Measurements from ENCODE around the gene MYH10.

The MYH10 gene

DNA sequence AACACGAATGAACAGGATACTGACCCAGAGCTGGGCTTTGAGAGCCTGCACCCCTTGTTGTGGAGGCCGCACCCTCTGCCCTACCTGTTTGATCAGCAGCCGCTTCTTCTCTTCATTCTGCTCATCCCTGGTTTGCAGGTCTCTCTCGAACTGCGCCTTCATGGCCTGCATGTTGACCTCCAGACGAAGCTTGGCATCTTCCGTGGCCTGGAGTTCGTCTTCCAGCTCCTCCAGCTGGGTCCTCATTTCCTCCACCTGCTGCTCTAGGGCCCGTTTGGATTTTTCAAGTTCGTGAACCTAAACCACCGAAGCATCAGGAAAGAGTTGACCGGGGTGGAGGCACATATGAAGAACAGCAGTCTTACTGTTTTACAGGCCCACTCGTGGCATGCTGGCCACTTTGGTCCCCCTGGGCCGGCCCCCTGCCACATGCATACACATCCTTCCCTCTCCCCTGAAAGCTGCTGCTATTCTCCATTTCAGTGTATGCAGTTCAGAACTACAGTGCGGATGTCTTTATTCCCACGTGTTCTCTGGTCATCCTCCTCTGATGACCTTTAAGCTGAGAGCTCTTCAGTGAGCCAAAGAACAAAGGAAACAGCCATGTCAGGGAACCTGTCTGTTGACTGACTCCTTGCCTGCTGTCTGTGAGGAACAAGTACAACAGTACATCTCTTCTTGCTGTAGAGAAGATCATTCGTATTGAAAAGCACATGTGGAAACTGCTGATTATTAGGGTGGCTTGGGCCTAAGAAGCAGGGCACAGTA is 140.1 kb downstream of the MYH10 start:
- DNase-seq: no peak

DNA sequence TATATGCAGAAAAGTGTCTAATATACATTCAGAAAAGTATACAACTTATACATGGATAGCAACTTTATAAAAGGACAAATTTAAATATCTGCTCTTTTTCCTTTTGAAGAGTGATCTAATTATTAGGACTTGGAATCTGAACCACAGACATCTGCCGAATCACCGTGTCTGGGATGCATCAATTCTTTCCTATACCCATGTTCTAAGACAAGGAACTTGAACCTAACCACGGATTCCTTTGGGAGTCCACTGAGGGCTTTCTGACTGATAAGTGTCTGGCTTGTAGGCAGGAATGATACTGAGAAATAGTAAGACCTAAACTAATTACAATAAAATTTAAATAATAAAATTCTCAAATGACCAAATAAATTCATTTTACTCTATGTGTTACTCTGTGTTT is 140.7 kb downstream of the MYH10 start:
- no peak for DNase-seq

DNA sequence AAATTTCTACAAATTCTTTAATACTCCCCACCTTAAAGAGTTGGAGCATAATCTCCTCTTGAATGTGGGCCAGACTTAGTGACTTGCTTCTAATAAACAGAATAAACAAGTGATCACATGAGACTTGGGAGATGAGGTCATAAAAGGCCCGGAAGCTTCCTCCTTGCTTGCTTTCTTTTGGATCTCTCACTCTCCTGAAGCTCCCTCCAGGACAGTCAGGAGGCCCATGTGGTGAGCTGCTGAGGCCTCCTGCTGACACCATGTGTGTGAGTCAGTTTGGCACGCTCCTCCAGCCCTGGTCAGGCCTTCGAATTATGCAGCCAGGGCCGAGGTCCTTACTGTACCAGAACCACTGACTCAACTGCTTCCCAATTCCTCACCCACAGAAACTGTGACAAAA is 141.6 kb downstream of the MYH10 start:
- DNase-seq: peak; percentile 62

DNA sequence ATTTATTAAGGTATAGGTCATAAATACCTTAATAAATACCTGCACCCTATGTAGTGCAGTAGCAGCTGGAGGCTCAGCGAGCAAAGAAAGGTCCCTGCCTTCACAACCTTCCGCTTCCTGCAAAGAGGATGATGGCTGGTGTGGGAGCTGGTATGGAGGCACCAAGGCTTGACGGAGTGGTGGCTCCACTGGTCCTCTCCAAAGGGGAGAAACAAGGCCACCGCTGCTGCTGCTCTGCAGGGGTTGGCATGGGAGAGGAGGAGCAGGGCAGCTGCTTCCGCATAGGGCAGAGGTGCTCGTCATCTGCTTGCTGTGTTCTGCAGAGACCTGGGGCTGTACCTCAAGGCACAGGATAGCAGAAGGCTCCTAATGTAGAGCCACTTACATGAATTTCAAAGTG is 142.0 kb downstream of the MYH10 start:
- DNase-seq: no peak

DNA sequence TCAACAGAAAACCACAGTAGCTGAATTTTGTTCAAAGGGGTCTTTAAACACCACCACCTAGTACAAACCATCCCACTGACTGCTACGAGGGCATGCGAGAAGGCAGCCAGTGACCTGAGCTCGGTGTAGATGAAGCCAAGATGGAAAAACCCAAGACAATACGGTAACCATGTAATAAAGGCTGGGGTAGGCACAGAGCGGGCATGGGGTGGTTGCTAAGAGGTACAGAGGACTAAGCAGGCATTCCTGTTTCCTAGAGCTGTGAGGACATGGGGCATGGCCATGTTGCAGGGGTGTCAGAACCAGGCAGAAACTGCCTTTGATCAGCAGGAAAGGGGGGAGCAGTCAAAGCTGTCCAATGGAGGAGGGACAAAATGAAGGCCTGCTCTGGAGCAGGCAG is 142.8 kb downstream of the MYH10 start:
- no peak for DNase-seq

DNA sequence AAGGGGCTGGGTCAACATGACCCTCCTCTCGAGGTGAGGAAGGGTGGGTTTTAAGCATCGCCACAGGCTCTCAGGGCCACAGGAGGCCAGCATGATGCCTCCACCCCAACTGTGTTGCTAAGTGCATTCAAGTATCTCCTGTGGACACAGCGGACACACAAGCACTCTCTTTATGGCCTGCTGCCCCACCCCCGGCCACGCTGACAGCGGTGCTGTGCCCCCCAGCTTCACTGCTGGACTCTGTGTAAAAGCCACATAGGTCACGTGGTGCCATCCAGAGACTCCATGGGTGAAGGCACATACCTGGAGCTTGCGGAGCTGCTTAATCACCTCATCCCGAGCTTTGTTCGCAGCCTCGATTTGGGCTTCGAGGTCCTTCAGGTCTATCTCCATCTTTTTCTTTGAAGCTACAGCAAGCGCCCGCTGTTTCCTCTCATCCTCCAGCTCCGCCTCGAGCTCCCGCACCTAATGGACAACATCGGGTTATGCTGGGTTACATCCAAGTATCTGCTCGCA is 143.3 kb downstream of the MYH10 start:
- DNase-seq: no peak

DNA sequence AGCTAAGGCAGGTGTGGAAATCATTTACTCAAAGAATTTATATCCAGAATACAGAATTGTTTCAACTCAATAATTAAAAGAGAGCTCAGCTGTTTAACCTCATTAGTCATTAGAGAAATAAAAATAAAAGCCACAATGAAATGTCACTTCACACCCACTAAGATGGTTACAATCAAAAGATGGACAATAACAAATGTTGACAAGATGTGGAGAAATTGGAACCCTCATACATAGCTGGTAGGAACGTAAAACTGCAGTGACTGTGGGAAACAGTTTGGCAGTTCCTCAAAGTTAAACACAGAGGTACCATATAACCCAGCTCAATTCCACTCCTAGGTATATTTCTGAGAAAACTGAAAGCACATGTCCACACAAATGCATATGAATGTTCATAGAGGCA is 145.0 kb downstream of the MYH10 start:
- DNase-seq: no peak

DNA sequence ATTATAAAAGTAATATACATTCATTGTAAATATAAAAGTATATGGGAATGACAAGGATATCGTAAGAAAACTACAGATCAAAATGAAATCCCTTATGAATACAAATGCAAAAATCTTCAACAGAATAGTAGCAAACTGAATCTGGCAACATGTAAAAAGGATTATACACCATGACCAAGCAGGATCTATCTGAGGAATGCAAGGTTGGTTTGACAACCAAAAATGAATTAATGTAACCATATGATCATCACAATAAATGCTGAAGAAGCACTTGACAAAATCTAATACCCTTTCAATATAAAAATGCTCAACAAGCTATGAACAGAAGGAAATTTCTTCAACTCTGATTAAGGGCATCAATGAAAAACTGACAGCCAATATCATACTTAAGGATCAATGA is 146.1 kb downstream of the MYH10 start:
- DNase-seq: no peak

DNA sequence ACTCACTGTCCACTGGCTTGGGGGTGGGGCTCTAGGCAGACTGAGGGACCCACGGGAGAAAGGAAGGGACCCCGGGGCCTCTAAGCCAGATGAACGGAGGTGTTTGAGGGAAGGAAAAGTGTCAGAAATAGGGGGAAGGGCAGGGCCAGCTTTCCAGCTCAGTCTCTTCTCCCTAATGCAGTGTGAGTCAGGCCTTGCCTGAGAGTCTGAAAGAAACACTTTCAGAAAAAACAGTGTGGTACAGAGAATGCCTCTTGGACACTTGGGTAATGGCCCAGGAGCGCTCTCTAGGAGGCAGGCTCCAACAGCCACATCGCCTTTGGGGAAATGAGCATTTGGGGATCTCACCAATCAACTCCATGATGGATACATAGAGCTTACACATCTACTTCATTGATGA is 148.0 kb downstream of the MYH10 start:
- DNase-seq: no peak

DNA sequence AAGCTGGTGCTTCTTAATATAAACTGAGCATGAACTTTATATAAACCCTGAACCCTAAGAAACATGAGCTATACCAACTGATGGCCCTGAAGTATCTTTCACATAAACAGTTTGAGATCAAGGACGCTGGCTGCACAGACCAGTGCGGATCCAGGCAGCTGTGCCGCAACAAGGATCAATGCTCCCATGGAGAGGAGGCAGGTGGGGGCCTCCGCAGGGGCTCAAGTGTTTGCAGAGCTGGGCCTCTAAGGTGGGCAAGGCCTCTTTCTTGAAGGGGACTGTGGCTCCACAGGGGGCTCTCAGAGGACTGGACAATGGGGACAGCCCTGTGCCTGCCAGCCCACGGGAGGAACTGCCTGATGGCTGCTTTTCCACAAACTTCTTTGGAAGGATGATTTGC is 148.8 kb downstream of the MYH10 start:
- no peak for DNase-seq

DNA sequence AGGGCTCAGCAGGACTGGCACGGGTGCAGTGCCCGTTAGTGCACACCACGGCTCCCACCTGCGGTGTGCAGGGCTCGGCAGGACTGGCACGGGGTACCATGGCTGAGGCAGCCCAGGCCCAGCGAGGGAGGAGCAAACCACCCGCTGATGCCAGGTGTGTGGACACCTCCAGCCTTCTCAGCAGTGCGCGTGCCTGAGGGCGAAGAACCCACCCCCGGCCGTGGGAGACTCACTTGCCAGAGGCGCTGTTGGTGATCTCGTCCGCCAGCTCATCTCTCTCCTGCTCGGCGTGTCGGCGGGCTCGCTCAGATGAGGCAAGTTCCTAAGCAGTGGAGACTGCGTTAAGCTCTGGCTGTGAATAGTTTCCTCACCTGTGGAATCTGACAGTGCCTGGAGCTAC is 149.4 kb downstream of the MYH10 start:
- no peak for DNase-seq

DNA sequence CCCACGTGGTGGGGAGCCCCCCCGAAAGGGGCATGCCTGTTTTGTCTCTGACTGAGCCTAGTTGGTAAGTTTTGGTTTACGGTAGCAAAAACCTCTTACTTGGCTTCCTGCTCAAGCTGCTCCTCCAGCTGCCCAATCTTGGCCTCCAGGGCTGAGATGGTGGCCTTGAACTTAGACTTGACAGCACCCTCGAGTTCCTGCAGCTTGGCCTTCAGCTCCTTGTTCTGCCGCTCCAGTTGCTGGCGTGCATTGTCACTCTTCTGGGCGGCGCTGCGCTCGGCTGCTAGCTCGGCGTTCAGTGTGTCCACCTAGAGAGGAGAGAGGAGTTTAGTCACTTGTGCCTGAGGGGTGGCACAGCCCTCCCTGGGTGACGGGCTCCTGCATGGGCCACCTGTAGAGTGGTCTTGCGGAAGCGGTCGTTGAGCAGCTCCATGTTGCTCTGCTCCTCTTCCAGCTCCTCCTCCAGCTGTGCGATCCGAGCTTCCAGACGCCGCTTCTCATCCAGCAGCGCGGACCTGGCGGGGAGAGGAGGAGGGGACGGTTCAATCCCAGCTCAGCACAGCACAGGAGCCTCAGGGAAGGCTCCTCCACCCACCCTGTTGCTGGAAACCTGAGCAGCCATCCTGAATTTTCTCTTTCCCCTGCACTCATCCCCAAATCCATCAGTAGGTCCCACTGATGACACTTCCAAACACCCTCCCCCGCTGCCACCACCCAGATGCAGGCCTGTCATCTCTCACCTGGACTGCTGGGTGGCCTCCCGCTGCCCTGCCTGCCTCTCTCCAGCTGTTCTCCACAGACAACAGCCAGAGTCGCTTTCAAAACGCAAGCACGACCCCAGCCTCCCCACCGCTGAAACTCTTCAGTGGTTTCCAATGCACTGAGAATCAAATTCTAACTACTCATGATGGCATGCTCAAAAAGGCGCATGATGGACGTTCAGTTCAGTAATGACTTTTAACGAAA is 150.2 kb downstream of the MYH10 start:
- DNase-seq: no peak

DNA sequence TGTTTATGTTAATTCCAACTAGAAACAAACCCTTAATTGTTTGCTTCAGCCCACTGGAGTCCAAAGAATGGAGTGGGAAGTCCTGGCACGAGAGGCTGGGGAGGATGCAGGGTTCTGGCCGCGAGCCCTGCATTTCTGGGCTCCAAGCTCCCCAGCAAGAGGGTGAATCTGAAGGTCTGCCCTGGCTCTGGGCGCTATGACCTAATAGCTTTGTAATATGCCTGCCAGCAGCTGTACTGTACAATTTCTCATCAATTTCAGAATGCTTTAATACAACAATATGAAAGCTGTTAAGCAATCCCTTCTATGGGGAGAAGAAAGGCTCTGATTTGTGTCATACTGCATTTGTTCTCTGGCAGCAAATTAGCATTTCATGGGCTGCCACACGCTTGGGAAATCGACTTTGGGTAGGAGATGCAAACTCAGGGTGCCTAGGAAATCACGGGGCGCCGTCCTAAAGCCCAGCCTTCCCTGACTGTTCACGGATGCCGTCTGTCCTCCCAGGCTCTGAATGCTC is 151.0 kb downstream of the MYH10 start:
- DNase-seq: no peak

DNA sequence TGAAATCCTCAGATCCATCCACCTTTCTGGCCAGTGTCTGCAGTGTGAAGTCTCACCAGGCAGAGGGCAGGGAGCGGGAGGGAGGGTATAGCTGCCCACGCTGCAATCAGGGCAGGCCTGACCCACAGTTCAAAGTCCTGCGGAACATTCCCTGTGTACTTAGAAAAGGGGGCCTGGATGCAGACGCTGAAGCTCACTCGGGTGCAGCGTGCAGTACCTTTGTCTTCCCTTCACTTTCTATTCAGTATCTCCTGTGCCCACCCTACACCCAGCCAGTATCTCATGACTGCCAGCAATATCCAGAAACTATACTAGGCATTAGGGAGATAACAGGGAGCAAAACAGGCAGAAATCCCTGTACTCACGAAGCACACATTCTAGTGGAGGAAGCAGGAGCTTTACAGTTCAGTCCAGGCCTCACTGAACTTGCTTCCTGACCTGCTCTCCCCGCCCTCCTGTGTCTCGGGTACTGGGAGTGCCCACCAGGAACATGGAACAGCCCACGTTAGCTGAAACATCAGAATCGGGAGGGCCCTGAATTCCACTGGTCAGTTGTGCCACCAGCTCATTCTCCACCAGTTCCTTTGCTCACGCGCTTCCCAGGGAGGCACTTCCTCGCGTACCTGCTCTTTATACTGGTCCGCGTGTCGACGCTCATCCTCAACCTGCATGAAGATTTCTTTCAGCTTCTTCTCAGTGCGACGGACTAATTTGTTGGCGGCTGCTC is 152.6 kb downstream of the MYH10 start:
- DNase-seq: no peak

DNA sequence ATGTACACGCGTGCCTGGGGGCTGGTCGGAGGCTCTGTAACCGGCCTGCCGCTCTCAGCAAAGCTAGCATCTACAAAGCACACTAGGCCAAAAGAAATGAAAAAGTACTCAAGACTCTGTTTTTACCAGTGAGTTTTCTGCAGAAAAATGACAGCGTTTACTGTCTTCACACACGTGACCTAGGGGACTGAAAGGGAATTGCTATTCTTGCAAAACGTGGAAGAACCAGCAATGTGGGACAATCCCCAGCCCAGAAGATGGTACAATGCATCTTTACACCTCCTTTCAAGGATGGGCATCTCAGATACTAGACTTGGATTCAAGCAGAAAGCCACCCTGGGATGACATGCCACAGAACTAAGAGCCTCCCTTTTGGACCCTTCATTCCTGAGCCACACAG is 153.4 kb downstream of the MYH10 start:
- peak; percentile 10 for DNase-seq

DNA sequence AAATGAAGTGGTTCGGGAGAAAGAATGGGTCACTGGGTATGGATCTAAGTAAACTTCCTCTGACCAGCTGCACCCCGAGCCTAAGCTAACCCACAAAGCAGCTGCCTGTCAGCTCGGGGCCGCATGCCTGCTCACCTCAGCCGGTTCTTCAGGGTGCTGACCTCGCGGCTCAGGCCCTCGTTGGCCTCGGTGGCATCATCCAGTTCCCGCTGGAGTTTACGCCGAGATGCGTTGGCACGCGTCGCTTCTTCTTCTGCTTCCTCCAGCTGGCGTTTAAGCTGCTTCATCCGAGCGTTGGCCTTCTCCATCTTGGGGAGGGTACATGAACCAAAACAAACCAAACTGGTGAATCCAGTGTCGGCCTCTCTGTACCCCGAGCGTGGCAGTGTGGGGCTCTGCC is 153.8 kb downstream of the MYH10 start:
- no peak for DNase-seq

DNA sequence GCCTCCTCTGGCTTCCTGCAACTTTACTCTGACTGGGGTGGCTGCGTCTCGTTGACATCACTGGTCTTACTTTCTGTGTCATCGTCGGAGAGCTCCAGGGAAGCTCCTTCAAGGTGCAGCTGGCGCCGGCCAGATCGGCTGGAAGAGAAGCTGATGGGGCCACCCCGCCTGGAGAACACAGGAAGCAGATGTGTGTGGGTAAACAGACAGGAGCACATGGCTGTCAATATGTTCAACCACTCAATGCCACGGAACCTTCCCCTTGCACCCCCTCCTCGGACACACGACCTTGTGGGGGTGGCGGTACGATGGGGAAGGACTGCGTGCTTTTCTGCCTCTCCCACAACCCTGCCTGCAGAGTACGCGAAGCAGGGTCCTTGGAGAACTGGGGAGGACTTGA is 154.7 kb downstream of the MYH10 start:
- DNase-seq: no peak

DNA sequence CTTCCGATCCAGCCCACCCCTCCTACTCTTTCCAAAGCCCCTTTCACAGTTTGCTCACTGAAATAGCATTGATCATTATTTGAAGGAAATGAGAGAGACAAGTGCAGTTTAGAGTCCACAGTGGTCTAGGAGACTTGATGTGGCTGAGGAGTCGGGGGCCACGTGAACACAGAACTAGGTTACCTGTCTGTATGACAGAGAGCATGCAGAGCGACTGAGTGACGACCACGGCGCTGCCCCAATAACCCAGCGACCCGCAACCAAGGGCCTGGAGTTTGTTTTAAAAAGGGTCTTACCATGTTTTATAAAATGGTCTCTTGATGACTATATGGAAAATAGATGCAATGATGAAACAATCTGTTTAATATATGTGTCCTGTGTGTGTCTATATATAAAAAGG is 155.3 kb downstream of the MYH10 start:
- no peak for DNase-seq

DNA sequence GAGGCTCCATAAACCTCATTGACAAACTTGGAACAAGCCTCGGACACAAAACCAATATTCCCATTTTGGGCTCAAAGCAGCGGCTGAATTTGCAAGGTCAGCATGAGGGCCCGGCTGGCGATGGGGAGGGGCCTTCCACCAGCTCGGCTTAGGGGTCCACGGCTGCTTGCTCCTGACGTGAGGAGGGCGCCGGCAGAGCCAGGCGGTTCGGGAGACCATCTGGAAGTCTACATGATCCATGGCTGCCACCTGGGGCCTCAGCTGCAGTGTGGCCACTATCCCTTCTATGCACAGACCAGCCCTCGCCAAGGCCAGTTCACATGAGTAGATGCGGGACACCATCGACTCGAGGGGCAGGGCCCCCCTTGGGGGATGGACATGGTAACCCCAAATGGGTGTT is 155.7 kb downstream of the MYH10 start:
- no peak for DNase-seq

DNA sequence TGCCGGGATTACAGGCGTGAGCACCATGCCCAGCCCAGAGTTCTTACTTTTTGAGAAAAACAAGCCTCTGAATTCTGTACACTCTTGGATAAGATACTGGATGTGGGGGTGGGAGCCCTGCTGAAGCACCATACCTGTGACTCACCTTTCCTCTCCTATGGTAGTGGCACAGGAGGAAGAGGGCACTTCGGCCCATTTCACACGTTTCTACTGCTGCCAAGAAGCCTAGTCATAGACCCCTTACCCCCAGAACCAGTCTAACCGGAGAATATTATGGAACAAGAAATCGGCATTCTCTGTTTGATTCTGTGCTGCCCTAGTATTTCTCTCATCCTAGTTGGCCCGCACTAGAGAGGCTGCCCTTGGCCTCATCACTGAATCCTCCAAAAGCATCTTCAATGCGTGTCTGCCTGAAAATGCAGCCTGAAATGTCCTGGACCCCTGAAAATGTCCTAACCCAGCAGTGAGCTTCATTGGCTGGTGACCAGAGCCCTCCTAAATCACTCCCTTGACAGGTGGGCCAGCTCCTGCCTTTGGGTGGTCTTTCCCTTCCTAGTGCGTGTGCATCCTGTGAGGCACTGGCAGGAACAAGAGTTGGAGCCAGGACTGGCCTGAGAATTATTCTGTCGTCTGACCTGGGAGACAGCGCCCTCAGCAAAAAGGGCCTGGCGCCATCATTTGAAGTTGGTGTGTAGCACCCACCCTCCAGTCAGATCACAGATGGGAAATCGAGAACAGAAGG is 156.9 kb downstream of the MYH10 start:
- no peak for DNase-seq

DNA sequence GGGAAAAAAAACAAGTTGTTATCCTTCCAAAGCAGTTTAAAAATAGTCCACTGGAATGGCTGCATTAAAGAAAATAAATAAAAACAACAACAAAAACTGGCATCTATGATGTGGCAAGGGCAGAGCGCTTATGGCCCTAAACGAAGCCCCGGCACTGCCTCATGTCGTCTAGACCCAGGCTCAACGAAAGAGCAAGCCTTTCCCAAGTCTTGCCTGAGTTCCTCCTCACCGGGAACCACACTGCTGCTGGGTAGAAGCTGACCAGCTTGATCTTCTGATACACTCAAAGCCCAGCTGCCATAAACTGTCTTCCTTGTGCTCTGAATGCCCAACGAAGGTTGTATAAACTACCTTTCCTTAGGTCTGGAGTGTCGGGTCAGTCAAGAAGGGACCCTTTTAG is 157.9 kb downstream of the MYH10 start:
- no peak for DNase-seq

DNA sequence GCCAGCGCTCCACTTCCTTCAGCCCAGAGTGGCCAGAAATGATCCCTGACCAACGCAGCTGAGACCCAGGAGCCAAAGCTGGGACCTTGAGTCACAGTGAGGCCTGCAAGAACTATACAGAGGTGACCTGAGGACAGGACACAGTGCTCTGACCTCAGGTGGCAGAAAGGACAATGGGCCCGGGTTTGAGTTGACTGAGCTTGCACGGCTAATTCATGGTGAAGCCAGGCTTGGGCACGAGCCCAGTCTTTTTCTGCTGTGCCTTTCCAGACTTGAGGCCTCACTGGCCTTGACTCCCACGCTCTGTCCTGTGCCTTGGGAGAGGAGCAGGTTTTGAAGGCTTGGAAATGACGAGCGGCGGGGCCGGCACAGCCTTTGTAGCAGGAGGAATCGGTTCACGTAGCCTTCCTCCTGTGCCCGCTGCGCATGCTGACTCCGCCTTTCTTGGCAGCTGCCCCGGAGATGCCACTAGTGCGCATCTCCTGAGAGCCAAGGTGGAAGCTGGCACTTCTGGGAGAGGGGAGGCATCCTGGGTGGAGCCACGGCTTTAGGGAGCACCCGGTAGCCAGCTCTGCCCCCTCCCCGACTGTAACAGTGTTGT is 160.0 kb downstream of the MYH10 start:
- DNase-seq: no peak

Data from suppressor macrophage treated with lipopolysaccharide for 4 hours (primary cell).